GM19035 (cell line): ENCODE data around the gene NEUROG3.

Experiments used
- ATAC-seq: cut with Tn5 transposase; IDR thresholded peaks from one replicate; pipeline ENCODE4 v1.9.1; 2021; ENCODE audit not compliant: unreplicated experiment

Gene NEUROG3, protein sequence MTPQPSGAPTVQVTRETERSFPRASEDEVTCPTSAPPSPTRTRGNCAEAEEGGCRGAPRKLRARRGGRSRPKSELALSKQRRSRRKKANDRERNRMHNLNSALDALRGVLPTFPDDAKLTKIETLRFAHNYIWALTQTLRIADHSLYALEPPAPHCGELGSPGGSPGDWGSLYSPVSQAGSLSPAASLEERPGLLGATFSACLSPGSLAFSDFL

GRCh38 chr10:69573056-69573806 lies at the start of gene NEUROG3:
Gene NEUROG3 (minus strand): TSS chr10:69573422. CDS start chr10:69573043, 379 bp downstream.
- ATAC-seq: no peak

DNA sequence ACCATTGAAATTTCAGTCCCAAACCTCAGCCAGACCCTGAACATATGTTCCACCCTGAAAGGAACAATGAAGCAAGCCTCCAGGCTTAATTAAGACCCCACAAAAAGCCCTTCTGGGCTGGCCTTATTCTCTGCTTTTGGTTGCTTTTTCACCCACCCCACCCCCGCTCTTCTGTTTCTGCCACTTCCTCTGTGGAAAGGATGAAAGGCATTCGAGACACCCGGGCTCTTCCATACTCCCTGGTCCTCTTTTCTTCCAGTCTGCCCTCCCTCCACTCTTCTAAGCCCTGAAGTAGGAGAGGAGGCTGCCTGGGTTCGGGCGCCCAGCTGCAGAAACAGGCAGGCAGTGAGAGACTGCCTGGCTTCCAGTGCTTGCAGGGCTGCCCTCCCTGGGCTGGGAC lies 47.4 kb upstream of the NEUROG3 start:
- ATAC-seq: no peak

DNA sequence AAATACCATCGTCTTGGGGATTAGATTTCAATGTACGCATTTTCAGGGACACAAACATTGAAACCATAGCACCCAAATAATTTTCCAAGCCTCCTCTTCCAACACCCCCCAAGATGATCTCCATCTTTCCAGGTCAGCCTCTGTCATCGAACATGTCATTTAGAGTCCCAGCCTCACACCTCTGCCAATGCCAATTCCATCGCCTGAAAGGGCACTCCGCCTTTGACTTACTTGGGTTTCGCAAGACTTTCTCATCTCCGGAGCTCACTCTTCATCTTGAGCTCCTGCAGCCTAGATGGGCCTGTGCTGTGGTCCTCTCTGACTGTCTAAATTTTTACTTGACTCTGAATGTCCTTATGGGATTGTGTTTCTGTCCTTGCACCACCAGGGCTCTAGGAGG lies 46.4 kb upstream of the NEUROG3 start:
- no peak for ATAC-seq

DNA sequence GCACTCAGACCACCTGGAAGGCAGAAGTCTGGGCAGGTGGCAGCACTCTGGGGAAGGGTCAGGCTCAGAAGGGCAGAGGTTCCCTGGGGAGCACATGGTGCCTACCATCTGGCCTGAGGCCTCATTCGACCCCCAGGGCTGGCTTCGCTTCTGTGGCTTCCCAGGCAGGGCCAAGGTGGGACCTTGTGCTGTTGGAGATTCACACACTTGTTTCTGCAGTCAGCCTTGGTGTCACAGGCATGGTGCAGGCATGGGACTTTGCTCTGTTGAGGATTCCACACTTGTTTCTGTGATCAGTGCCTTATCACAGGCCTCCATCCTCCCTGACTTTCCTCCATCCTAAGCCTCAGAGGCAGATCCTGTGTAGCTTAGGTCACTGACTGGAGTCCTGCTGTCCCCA lies 45.5 kb upstream of the NEUROG3 start:
- no peak for ATAC-seq

DNA sequence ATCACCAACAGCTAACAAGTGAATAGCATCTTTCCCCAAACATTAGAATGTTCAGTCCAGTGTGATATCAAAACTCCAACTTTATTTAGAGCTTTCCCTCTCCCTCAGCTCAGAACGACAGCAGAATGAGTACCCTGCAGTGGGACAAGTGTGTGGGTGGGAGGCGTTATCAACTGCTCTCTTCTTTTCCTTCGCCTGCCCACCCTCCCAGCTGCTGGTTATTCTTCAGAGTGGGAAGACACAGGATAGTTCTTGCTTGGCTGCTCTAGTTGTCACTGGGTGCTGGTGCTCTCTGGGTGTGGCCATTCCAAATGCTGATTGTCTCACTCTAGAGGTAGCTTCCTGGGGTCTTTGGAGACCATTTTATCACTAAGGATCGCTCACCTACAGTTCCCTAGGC lies 43.1 kb upstream of the NEUROG3 start:
- no peak for ATAC-seq

DNA sequence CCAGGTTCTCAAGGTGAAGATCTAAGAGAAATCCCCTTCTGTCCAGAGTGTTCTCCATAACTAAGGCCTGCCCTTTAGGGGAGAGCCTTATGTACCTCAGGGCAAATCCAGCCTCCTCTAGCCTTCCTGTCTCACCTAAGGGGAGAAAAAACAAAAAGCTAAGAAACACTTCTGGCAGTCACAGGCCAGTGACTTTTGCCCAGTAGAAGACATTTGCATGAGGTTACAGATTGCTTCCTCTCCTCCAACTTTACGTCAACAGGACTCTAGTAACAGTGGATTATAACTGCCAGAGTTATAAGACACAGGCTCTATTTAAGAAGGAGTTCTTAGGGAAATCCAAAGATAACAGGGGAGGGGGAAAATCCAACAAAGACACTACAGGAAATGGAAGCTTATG lies 40.9 kb upstream of the NEUROG3 start:
- no peak for ATAC-seq

DNA sequence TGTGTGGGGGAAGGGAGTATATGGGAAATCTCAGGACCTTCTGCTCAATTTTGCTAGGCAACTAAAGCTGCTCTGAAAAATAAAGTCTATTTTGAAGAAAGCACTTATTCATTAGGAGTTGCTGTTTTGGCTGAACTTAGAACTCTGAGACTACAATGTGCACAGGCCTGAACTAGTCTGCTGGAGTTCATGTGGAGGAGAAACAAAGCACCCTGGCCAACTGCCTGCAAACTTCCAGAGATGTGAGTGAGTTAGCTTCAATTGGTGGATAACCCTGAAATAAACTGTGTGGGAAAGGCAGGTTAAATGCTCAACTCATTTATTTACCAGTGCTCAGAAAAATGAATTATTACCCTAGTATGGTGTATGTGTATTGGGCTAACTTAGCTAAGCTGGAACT lies 39.5 kb upstream of the NEUROG3 start:
- no peak for ATAC-seq

DNA sequence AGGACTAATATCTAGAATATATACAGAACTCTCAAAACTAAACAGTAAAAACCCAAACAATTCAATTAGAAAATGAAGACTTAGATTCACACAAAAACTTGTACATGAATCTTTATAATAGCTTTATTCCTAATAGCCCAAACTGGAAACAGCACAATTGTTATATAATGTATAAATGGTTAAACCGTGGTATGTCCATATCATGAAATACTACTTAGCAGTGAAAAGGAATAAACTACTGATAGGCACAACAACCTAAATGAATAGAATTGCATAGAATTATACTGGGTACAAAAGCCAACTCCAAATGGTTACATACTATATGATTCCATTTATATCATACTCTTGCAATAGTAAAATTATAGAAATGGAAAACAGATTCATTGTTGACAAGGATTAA lies 35.9 kb upstream of the NEUROG3 start:
- no peak for ATAC-seq

DNA sequence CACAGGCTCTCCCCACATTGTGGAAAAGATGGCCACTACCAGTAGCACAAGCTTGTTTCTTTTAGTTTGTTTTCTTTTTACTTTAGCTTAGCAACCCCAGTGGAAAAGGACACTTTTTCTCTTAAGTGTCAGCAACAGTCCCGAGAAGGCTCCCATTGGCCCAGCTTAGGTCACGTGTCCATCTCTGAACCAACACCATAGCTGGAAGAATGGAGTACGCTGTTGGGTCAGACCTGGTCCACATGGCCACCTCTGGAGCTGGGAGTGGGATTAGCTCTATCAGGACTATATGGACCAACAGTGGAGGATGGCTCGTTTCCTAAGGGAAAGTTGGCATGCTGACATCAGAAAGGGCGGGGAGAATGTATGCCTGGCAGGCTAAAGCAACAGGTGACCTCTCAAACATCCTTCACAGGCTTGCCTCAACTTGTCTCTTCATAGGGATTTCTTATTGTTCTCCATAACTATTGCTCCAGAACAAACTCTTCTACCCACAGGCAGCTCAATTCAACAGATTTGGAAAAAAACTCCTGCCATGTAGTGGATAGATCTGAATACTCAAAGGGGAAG lies 27.6 kb upstream of the NEUROG3 start:
- no peak for ATAC-seq

DNA sequence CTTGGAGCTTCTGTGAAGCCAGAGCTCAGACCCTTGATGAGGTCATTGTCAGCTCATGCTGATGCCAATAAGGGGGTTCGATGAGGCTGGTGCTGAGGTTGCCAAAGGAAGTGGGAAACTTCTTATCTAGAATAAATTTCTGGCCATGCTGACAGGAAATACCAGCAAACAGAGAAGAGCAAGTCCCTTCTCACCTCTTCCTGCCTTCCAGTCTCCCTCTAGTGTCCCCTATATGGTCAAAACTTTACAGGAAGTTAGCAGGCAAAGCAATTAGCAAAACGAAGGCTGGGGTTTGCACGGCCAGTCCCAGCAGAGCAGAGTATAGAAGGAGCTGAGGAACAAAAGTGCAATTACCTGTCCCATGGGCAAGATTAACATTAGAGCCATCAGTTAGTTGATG lies 15.1 kb upstream of the NEUROG3 start:
- ATAC-seq: no peak

DNA sequence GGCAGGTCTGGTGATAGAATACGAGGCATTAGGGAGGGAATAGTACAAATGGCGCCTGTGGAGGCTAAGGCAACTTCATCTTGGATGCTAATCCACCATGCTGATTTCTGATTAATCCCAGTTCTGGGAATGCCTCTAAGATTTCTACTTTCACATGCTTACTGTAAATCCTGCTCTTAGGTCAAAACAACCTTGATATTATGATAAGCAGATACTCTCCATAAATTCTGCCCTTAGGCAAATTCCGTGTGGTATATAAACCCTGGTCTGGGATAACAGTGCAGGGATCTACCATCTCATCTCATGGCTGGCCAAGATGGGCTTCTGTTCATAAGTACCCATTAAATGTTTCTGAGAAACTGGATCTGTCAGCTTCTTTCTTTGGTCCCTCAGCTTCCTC lies 11.4 kb upstream of the NEUROG3 start:
- ATAC-seq: no peak

- ATAC-seq: no peak
These were observed 9.9 kb upstream of the NEUROG3 start for GRCh38 chr10:69583106-69583505.

DNA sequence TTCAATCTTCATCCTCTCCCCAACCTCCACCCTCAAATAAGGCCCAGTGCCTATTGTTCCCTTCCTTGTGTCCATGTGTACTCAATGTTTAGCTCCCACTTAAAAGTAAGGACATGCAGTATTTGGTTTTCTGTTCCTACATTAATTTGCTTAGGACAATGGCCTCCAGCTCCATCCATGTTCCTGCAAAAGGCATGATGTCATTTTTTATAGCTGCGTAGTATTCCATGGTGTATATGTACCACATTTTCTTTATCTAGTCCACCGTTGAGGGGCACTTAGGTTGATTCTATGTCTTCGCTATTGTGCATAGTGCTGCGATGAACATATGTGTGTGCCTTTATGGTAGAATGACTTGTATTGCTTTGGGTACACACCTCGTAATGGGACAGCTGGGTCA lies 7.2 kb upstream of the NEUROG3 start:
- ATAC-seq: no peak

- ATAC-seq: no peak
These were observed 6.3 kb upstream of the NEUROG3 start for GRCh38 chr10:69579464-69580060.

GRCh38 chr10:69578508-69578991 lies 5.3 kb upstream of the NEUROG3 start:
- no peak for ATAC-seq

- ATAC-seq: no peak
These were observed 4.3 kb upstream of the NEUROG3 start for GRCh38 chr10:69577268-69578232.

- no peak for ATAC-seq
These were observed 3.3 kb upstream of the NEUROG3 start for GRCh38 chr10:69576334-69577011.

DNA sequence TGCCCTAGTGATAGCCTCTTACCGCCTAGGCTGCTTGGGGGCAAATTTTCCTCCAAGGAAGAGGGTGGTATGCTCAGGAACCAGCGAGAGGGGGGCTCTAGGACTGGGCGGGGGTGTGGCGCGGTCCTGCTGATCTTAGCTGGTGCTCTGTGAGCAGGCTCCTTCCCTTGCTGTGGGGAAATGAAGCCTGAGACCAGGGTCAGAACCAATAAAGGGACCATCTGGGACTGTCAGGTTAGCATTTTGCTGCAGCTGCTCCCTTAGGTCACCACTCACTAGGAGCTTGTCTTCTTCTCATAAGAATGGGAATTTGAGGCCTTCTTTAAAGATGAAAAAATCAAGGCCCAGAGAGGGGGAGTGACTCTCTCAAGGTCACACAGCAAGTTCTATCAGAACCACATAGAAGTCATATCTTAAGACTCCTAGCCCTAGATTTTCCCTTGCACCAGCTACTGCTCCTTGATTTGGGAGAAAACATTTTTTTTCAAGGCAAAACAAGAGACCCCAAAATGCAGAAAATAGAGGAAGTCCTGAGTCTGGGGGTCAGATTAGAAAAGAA lies 2.0 kb upstream of the NEUROG3 start:
- ATAC-seq: no peak

GRCh38 chr10:69574571-69574978 lies 1.4 kb upstream of the NEUROG3 start:
- ATAC-seq: no peak
